GM19099 (cell line): ENCODE measurements around the gene DOCK11.

Experiments
- POLR2A ChIP-seq: IDR thresholded peaks from 3 replicates; pipeline ENCODE4 v1.6.1; 2011; ENCODE audit warnings: low read depth; ENCODE audit not compliant: insufficient read length; ENCODE audit errors: extremely low read depth

The DOCK11 gene

GRCh38 chrX:118570209-118570608 is 74.6 kb downstream of the DOCK11 start:
- TF ChIP-seq POLR2A = no peak

GRCh38 chrX:118571836-118572235 is 76.2 kb downstream of the DOCK11 start:
- TF ChIP-seq POLR2A = no peak

- TF ChIP-seq POLR2A = no peak
These were observed 79.1 kb downstream of the DOCK11 start for GRCh38 chrX:118574666-118575065.

- no peak for TF ChIP-seq POLR2A
These were observed 81.4 kb downstream of the DOCK11 start for GRCh38 chrX:118577041-118577440.

- no peak for TF ChIP-seq POLR2A
These were observed 83.8 kb downstream of the DOCK11 start for GRCh38 chrX:118579417-118579816.

- no peak for TF ChIP-seq POLR2A
These were observed 88.2 kb downstream of the DOCK11 start for GRCh38 chrX:118583781-118584180.

GRCh38 chrX:118585296-118585695 is 89.7 kb downstream of the DOCK11 start:
- TF ChIP-seq POLR2A = no peak

- no peak for TF ChIP-seq POLR2A
These were observed 93.1 kb downstream of the DOCK11 start for GRCh38 chrX:118588715-118589114.

- TF ChIP-seq POLR2A = no peak
These were observed 93.6 kb downstream of the DOCK11 start for GRCh38 chrX:118589227-118589626.

GRCh38 chrX:118593407-118593806 is 97.8 kb downstream of the DOCK11 start:
- TF ChIP-seq POLR2A = no peak

- no peak for TF ChIP-seq POLR2A
These were observed 99.2 kb downstream of the DOCK11 start for GRCh38 chrX:118594697-118595420.

GRCh38 chrX:118595501-118596042 is 100.0 kb downstream of the DOCK11 start:
- TF ChIP-seq POLR2A = no peak

GRCh38 chrX:118596390-118596789 is 100.8 kb downstream of the DOCK11 start:
- no peak for TF ChIP-seq POLR2A

GRCh38 chrX:118603981-118604380 is 108.4 kb downstream of the DOCK11 start:
- no peak for TF ChIP-seq POLR2A

GRCh38 chrX:118612290-118612689 is 116.7 kb downstream of the DOCK11 start:
- TF ChIP-seq POLR2A = no peak

GRCh38 chrX:118614150-118614549 is 118.5 kb downstream of the DOCK11 start:
- TF ChIP-seq POLR2A = no peak

- no peak for TF ChIP-seq POLR2A
These were observed 119.5 kb downstream of the DOCK11 start for GRCh38 chrX:118615141-118615540.
